ENCODE data around the gene KSR1. TPM values are rescaled to one million over a fixed set of nuclear protein-coding genes. Genes with fewer than 3 reads are reported as not detected.
A peak's percentile ranks its signal among the peaks of the same experiment; 100 is the strongest.

Gene KSR1
- total and polyA plus RNA-seq, 9 of the 15 experiments (the other 6 are each of a cell fraction or from before 2014, with no cell fraction given) = 1.4 to 51.7 (median 18.4) TPM

- no peak for TF ChIP-seq RNF219 (CRISPR knock-in tag; IDR thresholded peaks at IDR 0.05)
- TF ChIP-seq RAD21 (CRISPR knock-in tag; conservative IDR thresholded peaks at IDR 0.05 in 1 of 2, IDR thresholded peaks at IDR 0.05 in 1 of 2) = no peak
- TF ChIP-seq, protein P1, sequence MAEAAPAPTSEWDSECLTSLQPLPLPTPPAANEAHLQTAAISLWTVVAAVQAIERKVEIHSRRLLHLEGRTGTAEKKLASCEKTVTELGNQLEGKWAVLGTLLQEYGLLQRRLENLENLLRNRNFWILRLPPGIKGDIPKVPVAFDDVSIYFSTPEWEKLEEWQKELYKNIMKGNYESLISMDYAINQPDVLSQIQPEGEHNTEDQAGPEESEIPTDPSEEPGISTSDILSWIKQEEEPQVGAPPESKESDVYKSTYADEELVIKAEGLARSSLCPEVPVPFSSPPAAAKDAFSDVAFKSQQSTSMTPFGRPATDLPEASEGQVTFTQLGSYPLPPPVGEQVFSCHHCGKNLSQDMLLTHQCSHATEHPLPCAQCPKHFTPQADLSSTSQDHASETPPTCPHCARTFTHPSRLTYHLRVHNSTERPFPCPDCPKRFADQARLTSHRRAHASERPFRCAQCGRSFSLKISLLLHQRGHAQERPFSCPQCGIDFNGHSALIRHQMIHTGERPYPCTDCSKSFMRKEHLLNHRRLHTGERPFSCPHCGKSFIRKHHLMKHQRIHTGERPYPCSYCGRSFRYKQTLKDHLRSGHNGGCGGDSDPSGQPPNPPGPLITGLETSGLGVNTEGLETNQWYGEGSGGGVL (CRISPR knock-in tag; IDR thresholded peaks at IDR 0.05) = no peak
- TF ChIP-seq HDAC8 (tag; IDR thresholded peaks at IDR 0.05) = no peak
- TF ChIP-seq ZC3H11A (IDR thresholded peaks at IDR 0.05; ENCODE audit: low read depth, low read length) = no peak
- no peak for TF ChIP-seq KLF10 (CRISPR knock-in tag; IDR thresholded peaks at IDR 0.05)
- no peak for TF ChIP-seq HDAC3 (IDR thresholded peaks at IDR 0.05; ENCODE audit: borderline replicate concordance, partially characterized antibody)
- peak; percentile 68 to 89 for TF ChIP-seq MAZ (CRISPR knock-in tag; conservative IDR thresholded peaks at IDR 0.05 in 1 of 2, IDR thresholded peaks at IDR 0.05 in 1 of 2)
- TF ChIP-seq HDAC2 (IDR thresholded peaks at IDR 0.05) = 0 out of 2 replicates have a peak, but pooled peaks have one; percentile 8
- TF ChIP-seq ZBTB12 (CRISPR knock-in tag; IDR thresholded peaks at IDR 0.05) = no peak
- TF ChIP-seq DPF2 (IDR thresholded peaks at IDR 0.05) = no peak
- no peak for TF ChIP-seq ELF2 (CRISPR knock-in tag; IDR thresholded peaks at IDR 0.05)
- TF ChIP-seq GATAD2A (IDR thresholded peaks at IDR 0.05) = no peak
- TF ChIP-seq, protein P2, sequence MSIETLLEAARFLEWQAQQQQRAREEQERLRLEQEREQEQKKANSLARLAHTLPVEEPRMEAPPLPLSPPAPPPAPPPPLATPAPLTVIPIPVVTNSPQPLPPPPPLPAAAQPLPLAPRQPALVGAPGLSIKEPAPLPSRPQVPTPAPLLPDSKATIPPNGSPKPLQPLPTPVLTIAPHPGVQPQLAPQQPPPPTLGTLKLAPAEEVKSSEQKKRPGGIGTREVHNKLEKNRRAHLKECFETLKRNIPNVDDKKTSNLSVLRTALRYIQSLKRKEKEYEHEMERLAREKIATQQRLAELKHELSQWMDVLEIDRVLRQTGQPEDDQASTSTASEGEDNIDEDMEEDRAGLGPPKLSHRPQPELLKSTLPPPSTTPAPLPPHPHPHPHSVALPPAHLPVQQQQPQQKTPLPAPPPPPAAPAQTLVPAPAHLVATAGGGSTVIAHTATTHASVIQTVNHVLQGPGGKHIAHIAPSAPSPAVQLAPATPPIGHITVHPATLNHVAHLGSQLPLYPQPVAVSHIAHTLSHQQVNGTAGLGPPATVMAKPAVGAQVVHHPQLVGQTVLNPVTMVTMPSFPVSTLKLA (conservative IDR thresholded peaks at IDR 0.05) = peak; percentile 63 to 78
- TF ChIP-seq TCF7 (IDR thresholded peaks at IDR 0.05; ENCODE audit: borderline replicate concordance) = no peak
These were observed 121.0 kb downstream of the KSR1 start (continued) for GRCh38 chr17:27577121-27577761.
